T-helper 22 cell (primary cell): ENCODE measurements around the gene TBCK.
"Not testable (repeated sequence)": the region's sequence is repeated elsewhere in the genome, so short reads cannot be mapped to it uniquely, and the experiment has no call there.

ENCODE experiments used
- DNase-seq: peaks from one replicate; pipeline ENCODE4 v3.0.0-alpha.2; 2020; ENCODE audit warnings: low read depth

The TBCK gene

DNA sequence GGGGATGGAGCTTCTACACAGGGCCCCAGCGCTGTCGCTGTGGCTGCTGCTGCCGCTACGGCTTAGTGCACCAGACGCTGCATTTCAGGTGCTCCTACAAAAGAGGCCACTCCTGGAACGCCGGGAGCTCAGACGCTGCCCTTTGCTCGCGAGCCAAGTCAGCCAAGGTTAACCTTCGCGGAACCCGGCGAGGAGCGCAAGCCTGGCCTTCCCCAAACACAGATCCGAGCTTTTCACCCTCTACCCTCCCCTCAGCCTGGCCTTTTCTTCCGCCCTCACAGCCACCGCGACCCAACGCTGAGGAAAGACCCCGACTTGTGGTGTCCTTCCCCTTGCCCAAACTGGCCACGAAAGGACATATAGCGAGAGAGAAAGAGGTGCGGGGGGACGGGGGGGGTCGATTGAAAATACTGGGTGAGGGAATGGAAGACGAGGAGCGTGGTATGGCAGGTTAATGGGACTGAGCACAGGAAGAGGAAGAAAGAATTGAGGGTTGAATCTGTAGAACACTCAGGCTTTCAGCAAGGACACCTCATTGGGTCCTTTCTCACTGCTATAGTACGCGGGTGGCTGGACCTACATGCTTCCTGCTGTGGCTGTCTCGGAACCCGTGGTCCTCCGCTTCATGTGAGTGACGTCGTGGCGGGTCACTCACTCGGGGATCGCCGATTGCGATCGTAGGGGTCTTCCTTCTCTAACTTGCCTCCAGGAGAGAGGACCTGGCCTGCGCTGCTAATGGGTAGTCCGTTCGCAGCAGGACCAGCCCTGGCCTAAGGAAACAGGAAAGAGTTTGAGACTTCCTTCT lies at the start of gene TBCK, which contains the start of gene AIMP1:
Gene TBCK, minus strand, starts transcription at position 242 of the 805 bp plus-strand sequence. CDS start 7,249 bp downstream, outside the sequence.
Gene AIMP1, plus strand, starts transcription at position 583 of the 805 bp plus-strand sequence. CDS start 8,460 bp downstream, outside the sequence.
- peak; percentile 78 for DNase-seq

DNA sequence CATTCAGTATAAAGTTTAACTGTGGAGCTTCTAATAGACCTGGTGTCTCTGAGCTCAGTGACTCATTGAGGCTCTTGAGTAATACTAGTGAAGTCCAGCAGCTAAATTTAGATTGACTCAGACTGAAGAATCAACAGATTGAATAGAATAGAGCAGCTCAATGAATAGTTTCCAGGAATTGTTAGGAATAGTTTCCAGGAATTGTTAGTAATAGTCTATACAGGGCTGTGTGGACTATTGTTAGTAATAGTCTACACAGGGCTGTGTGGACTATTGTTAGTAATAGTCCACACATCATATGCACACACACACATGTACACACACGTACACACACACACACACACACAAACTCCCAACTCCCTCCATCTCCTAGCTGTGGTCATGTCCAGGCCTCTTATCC lies 49.6 kb upstream of the TBCK start:
- no peak for DNase-seq

DNA sequence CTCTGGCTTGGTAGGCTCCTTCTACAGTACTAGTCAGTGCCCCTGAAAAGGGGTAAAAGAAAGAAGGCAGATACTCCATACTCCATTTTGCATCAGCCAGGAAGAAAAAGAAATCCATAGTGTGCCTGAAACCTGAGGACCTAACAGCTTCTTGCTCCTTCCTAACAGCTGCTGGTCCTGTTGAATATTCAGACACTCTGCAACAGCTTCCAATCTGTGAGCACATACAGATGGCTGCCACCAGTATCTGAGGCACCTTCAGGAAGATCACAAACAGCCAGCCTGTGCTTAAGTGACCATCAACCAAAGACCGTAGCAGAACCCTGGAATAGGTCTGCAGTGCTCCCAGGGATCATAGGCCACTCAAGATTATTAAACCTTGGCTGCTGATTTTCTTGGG lies 48.3 kb upstream of the TBCK start:
- DNase-seq, result no peak

DNA sequence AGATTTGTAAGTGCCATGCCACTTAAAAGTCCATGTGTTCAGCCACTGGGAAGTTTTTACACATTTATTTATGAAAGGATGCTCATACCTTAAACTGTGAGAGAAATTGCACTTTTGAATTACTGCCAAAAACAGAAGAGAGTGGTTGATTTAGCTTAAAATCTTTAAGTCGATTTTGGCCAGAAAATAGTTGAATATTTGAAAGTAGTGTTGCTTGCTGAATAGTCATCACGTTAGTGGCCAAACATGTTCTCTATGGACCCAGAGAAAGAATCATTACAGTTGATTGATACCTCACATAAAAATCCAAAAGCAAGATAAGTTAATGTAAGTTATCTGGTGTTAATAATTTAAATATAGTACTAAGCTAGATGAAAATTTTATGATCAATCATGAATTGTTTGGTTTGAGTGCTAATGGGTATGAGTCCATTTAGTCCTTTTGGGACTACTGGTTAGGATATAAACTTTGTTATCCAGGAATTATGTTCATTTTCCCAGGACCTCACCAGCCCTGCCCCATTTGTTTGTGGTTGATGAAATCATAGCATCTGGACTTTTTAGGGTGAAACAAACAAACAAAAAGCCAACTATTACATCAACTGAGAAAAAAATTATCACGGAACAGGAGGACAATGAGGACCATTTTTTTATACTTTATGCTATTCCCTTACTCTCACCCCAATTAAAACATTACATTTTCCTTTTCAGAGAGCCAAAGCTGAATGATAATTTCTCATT lies 46.2 kb upstream of the TBCK start:
- DNase-seq, result no peak

DNA sequence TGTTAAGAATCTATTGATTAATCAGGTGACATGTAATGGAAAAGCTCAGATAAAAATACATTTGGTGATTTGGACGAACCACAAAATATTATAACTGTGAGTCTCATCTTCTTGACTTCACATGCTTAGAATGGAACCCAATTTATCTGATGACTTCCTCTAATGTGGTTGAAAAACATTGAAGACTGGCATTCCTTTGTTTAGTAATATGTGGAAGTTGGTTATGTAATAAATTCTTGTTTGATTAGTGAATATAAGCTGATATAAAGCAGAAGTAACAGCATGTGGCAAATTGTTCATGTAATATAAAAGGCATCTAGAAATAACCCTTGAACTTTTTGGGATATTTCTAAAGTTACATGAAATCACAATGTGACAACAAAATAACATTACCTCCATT lies 42.9 kb upstream of the TBCK start:
- no peak for DNase-seq

DNA sequence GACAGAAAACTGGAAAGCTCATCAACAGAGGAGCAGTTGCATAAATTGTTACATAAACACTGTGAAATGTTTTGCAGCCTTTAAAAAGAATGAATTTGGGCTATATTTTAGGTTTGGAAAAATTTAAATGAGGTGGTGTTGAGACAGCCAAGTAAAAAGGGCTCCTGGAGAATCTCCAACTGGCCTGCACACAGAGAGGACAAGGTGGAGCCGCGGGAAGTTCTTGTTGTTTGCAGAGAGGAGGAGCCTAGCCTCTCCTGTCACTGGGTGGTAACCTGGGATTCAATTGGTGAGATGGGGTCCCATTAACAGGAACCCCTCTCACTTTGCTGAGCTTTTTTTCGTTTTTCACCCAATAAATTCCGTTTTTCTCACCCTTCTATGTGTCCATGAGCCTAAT lies 39.2 kb upstream of the TBCK start:
- no peak for DNase-seq

DNA sequence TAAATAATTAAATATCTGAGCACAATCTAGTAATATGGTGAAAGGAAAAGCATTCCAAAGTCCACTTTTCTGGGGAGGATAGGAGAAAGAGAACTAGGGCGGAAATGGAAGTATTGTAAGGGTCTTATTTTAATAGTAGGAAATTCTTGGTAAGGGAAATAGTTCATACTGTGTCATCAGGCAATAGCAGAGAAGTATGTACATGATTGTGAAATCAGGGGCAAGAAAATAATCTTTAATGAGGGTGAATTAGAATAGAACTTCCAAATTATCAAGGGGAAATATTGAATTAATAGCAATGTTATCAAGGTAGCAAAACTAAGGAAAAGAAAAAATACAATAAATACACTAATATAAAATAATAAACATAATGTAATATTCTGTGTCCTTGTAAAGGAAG lies 37.8 kb upstream of the TBCK start:
- no peak for DNase-seq

DNA sequence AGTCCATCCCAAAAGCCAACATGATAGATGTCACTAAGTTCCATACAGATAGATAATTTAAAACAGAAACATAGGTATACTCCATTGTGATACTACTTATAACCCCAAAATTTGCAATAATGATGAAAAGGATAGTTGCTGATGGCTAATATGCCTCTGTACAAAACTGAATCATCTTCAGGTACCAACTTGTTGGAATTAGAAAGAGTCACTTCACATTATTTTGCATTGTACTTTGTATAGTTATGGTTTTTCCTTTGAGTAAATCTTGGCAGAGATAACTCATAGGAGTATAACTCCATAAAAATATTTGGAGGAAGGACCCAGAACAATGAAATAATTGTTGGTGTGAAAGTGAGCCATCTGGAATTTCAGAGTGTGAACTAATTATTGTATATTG lies 35.0 kb upstream of the TBCK start:
- no peak for DNase-seq

DNA sequence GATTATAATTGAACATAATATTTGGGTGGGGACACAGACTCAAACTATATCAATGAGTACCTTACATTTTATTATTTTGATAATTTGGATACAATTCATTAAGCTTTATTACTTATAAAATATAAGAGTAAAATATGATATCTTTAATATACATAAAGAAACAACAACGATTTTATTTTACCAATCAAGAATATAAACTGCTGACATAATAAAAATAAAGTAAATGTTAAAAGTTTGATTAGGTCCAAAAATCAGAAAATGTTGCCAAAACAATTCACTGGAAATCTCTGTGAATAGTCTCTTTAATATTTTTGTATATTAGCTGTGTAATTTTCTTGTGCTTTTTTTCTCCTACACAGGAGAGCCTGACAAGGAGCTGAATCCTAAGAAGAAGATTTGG lies 31.2 kb upstream of the TBCK start:
- DNase-seq, result no peak

DNA sequence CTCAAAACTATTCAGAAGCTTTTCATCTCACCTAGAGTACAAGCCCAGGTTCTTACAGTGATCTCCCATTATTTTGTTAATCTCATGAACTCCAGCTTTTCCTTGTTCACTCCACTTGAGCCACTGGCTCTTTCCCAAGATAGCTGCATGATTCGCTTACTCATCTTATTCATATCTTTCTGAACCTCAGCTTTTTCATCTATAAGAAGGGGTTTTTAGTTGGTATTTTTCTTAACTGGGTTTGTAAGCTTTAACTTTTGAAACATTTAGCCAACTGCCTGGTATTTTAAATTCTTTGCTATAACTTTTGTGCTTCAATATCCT lies 28.6 kb upstream of the TBCK start:
- no peak for DNase-seq

DNA sequence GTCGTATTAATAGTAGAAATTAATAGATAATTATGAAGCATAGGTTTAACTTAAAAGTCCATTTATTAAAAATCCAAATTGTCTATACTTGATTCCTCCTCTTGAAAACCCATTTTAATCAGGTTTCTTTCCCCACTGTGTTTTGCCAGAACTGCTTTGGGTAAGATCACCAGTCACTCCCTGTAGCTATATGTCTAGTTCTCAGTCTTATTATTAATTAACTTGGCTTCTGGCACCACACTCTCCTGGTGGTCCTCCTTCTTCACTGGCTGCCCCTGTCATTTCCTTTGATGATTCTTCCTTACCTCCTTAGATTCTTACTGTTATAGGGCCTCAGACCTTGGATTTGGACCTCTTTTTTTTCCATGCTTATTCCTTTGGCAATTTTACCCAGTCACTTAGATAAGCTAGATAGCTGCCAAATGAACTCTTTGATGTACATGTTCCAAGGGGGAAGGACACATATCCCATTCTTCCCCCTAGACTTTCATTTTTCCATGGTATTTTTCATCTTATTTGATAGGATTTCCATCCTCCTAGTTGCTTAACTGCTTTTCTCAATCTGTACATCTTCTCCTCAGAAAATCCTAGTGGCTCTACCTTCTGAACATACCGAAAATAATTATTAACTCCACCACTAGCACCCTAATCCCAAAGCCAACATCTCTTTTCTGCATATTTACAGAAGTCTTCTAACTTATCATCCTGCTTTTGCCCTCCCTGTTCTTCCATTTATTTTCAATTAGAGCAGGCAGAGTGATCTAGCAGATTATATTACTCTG lies 28.0 kb upstream of the TBCK start:
- no peak for DNase-seq

DNA sequence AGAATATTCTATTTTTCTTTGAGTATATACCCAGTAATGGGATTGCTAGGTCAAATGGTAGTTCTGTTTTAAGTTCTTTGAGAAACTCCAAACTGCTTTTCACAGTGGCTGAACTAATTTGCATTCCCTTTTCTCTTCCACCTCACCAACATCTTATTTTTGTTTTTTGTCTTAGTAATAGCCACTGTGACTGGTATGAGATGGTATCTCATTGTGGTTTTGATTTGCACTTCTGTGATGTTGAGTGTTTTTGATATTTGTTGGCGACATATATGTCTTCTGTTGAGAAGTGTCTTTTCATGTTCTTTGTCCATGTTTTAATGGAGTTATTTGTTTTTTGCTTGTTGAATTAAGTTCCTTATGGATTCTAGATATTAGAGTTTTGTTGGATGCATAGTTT lies 24.8 kb upstream of the TBCK start:
- DNase-seq, result no peak

DNA sequence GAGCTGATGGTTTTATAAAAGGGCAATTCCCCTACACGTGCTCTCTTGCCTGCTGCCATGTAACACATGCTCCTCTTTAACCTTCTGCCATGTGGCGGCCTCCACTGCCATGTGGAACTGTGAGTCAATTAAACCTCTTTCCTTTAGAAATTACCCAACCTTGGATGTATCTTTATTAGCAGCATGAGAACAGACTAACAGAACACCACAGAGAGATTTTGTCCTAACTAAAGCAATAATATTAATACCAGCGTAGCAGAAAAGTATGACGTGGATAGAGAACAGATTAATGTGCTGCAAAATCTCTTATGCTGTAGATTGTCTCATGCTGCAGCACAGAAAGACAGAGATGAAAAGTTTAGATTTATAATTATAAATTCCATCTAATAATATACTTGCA lies 23.4 kb upstream of the TBCK start:
- DNase-seq, result no peak

DNA sequence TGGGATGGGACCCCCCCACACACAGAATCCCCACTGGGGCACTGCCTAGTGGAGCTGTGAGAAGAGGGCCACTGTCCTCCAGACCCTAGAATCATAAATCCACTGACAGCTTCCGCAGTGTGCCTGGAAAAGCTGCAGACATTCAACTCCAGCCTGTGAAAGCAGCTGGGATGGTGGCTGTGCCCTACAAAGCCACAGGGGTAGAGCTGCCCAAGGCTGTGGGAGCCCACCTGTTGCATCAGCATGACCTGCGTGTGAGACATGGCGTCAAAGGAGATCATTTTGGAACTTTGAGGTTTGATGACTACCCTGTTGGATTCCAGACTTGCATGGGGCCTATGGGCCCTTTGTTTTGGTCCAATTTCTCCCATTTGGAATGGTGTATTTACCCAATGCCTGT lies 22.7 kb upstream of the TBCK start:
- DNase-seq, result no peak

DNA sequence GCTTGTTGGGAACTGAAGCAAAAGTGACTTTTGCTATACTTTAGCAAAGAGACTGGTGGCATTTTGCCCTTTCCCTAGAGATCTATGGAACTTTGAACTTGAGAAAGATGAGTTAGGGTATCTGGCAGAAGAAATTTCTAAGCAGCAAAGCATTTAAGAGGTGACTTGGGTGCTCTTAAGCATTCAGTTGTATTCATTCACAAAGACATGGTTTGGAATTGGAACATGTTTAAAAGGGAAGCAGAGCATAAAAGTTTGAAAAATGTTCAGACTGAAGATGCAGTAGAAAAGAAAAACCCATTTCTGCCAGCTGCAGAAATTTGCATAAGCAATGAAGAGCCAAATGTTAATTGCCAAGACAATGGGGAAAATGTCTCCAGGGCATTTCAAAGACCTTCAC lies 21.9 kb upstream of the TBCK start:
- no peak for DNase-seq

DNA sequence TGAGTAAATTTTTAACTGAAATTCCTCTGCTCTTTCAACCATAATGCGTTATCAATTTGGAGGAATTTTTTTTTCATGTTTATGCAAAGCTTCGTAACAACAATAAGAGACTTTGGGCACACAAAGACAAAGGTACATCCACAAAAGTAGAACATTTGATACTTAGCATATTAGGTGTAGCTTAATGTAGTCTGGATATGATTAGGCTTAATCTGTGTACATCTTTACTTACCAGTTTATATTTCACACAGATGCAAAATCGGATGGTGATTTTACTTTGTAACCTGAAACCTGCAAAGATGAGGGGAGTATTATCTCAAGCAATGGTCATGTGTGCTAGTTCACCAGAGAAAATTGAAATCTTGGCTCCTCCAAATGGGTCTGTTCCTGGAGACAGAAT lies 20.6 kb upstream of the TBCK start:
- DNase-seq, result no peak

DNA sequence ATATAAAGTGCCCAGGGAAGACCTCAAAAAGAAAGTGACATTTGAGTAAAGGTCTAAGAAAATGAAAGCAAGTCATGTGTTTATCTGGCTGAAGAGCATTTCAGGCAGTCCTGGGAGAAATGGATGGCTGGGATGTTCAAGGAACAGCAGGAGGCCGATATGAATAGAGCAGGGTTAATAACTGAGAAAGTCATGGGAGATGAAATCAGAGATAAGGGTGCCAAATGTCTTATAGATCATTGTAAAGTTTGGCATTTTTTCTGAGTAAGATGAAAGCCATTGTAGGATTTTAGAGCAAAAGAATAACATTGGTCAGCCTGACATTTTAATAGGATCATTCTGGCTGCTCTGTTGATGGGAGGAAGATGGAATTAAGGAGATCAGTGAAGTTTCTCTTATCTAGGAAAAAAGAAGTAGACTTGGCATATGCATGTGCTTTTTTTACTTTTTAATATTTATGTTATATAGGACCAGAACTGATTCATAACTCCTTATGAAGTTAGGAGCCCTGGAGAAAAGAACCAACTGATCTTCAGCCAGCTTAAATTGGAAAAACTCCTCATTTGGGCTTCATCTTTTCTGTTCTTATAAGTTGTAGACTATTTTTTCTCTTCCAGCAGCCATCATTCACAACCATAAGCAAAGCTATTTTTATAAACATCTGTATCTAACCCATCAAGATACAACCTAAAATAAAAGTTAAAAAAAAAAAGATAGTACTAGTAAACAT lies 18.9 kb upstream of the TBCK start:
- no peak for DNase-seq

DNA sequence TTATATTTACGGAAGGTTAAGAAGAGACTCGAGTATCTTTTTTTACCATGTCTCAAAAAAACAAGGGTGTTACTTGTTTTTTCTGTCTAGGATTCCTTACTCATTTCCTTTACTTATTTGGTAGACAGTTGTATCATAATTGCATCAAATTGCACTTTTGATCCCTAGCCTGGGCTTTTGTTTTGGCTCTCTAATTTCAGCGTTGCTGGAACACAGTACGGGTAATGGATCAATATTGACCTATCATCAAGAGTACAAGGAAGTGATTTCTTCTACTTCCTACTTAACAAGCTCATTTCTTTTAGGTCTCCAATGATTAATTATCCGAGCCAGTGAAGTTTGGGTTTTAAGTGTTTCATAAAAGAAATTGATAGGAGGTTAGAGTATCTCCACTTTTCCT lies 17.2 kb upstream of the TBCK start:
- no peak for DNase-seq

DNA sequence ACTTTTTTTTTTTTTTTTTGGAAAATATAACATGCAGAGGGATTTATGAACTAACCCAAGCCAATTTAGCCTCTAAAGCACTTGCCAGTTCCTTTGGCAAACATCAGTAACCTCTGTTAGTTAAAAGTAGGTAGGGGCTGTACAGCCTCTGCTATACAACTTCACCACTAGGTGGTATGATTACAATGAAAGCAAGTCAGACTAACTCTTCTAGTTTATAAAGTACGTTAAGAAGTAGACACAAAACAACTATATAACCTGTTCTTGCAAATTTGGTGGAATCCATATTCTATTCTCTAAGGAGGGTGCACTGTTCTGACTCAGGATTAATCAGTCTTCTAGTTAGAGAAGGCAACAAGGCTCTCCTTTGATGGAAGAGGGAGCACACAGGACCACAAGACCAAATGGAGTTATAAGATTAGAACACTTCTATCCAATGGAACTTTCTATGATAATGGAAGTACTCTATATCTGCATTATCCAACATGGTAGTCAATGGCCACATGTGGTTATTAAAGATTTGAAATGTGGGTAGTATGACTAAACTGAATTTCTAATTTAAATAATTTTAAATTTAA lies 13.1 kb upstream of the TBCK start:
- DNase-seq, result no peak

DNA sequence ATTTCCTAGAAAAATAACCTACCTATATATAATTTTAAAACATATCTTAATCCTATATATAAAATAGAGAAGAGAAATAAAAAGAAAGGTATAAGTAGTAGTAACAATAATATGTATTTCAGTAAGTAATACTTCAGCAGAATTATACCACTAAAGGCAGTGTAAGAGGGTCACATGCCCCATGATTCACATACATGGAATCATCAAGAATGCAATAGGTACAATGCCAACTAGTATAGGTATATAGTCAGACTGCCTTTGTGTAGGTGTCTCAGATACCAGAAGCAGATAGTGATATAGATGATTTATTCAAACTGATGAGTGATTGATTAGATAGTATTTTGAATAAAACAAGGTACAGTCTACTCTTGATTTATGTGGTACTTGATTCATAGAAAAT lies 9.8 kb upstream of the TBCK start:
- DNase-seq, result no peak

DNA sequence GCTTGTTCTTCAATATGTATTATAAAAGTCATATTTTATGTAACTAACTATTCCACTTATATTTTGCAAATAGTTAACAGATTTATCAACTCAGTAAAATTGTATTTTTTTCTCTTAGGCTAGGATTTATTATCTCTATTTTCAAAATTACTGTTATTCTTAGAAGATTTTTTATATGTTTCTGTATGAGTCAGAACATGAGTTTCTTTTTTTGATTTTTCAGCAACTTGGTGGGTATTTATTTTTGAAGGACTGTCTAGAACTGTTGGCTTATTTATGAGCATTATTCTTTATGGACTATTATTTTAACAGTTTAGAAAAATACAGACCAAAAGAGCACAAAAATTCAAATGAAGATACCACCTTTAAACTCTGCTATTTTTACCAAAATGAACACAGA lies 7.1 kb upstream of the TBCK start:
- DNase-seq, result no peak

DNA sequence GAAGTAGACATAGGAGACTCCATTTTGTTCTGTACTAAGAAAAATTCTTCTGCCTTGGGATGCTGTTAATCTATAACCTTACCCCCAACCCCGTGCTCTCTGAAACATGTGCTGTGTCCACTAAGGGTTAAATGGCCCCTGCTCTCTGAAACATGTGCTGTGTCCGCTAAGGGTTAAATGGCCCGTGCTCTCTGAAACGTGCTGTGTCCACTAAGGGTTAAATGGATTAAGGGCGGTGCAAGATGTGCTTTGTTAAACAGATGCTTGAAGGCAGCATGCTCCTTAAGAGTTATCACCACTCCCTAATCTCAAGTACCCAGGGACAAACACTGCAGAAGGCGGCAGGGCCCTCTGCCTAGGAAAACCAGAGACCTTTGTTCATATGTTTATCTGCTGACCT lies 5.8 kb upstream of the TBCK start:
- not testable (repeated sequence) for DNase-seq
